ENCODE data around the gene FIZ1. TPM values are rescaled to one million over a fixed set of nuclear protein-coding genes. Genes with fewer than 3 reads are reported as not detected.

The FIZ1 gene
- total RNA-seq, 1 donor from 2014 or later = 31.8 TPM

GRCh38 chr19:55606817-55607216 lies 7.5 kb upstream of the FIZ1 start:
- peak overlapping the region; percentile 8 for H3K27ac Mint-ChIP-seq (ENCODE audit: unreplicated experiment)
- DNase-seq (ENCODE audit: low read depth, low spot score) = no peak
- peak overlapping the region; percentile 97 for H3K4me3 Mint-ChIP-seq
- peaks cover 43% of the 10 kb centered on the region for H3K4me1 Mint-ChIP-seq
- no peaks in the 10 kb centered on the region for H3K27me3 Mint-ChIP-seq (ENCODE audit: low read depth)
- no peaks in the 10 kb centered on the region for H3K9me3 Mint-ChIP-seq
- peaks cover 7% of the 10 kb centered on the region for H3K36me3 Mint-ChIP-seq (ENCODE audit: low read depth)
- TF ChIP-seq CTCF (conservative IDR thresholded peaks at IDR 0.05) = no peak

- peak overlapping the region; percentile 97 for H3K4me3 Mint-ChIP-seq
- peak overlapping the region; percentile 76 for H3K27ac Mint-ChIP-seq (ENCODE audit: unreplicated experiment)
- no peak for DNase-seq (ENCODE audit: low read depth, low spot score)
- peaks cover 7% of the 10 kb centered on the region for H3K36me3 Mint-ChIP-seq (ENCODE audit: low read depth)
- no peaks in the 10 kb centered on the region for H3K27me3 Mint-ChIP-seq (ENCODE audit: low read depth)
- TF ChIP-seq CTCF (conservative IDR thresholded peaks at IDR 0.05) = no peak
- no peaks in the 10 kb centered on the region for H3K9me3 Mint-ChIP-seq
- H3K4me1 Mint-ChIP-seq = peaks cover 43% of the 10 kb centered on the region
Observed at GRCh38 chr19:55606471-55606787, 7.1 kb upstream of the FIZ1 start.

- no peaks in the 10 kb centered on the region for H3K27me3 Mint-ChIP-seq (ENCODE audit: low read depth)
- H3K27ac Mint-ChIP-seq (ENCODE audit: unreplicated experiment) = peak within 1 kb of the TSS; percentile 92
- peak; percentile 73 for TF ChIP-seq CTCF (conservative IDR thresholded peaks at IDR 0.05)
- peak within 1 kb of the TSS; percentile 97 for H3K4me3 Mint-ChIP-seq
- peaks cover 49% of the 10 kb centered on the region for H3K4me1 Mint-ChIP-seq
- H3K36me3 Mint-ChIP-seq (ENCODE audit: low read depth) = peaks cover 7% of the 10 kb centered on the region
- peak; percentile 64 for DNase-seq (ENCODE audit: low read depth, low spot score)
- H3K9me3 Mint-ChIP-seq = no peaks in the 10 kb centered on the region
Observed at GRCh38 chr19:55605637-55606470, 6.5 kb upstream of the FIZ1 start, which contains the start of gene ZNF865. Gene ZNF865, plus strand, starts transcription at chr19:55605647. Its CDS starts 7,972 bp downstream, at chr19:55613619.

- H3K4me1 Mint-ChIP-seq = peaks cover 50% of the 10 kb centered on the region
Observed at GRCh38 chr19:55605207-55605636, 5.9 kb upstream of the FIZ1 start.

GRCh38 chr19:55603581-55604292 lies 4.4 kb upstream of the FIZ1 start:
- Mint-ChIP-seq H3K4me1 (peaks cover 48% of the 10 kb centered on the region), H3K9me3 (peaks cover 2% of the 10 kb centered on the region), H3K4me3 (peak overlapping the region; percentile 69), H3K27me3 (ENCODE audit: low read depth) (no peaks in the 10 kb centered on the region), H3K36me3 (ENCODE audit: low read depth) (peaks cover 2% of the 10 kb centered on the region), H3K27ac (ENCODE audit: unreplicated experiment) (no peak overlapping the region)
- DNase-seq (ENCODE audit: low read depth, low spot score) = no peak
- no peak for TF ChIP-seq CTCF (conservative IDR thresholded peaks at IDR 0.05)

More at GRCh38 chr19:55605207-55605636, 5.9 kb upstream of the FIZ1 start:
- peak overlapping the region; percentile 93 for H3K4me3 Mint-ChIP-seq
- peak overlapping the region; percentile 92 for H3K27ac Mint-ChIP-seq (ENCODE audit: unreplicated experiment)
- TF ChIP-seq CTCF (conservative IDR thresholded peaks at IDR 0.05) = no peak
- no peaks in the 10 kb centered on the region for H3K27me3 Mint-ChIP-seq (ENCODE audit: low read depth)
- DNase-seq (ENCODE audit: low read depth, low spot score) = peak; percentile 99
- no peaks in the 10 kb centered on the region for H3K9me3 Mint-ChIP-seq
- H3K36me3 Mint-ChIP-seq (ENCODE audit: low read depth) = peaks cover 7% of the 10 kb centered on the region

Measured in neural crest cell (in vitro differentiated cells).